NCI-H2227 treated with DMSO at 0.1 percent for 48 hours (cell line): Measurements from ENCODE around the gene PTGIR.

Experiments
- DNase-seq: peaks from one replicate; lab custom pipeline; 2025; lab: John Stamatoyannopoulos, UW

Gene PTGIR

GRCh38 chr19:46615966-46616365 is 8.9 kb downstream of the PTGIR start:
- DNase-seq, result no peak

- peak; percentile 42 for DNase-seq
Observed at GRCh38 chr19:46614114-46614722, 10.7 kb downstream of the PTGIR start.

DNA sequence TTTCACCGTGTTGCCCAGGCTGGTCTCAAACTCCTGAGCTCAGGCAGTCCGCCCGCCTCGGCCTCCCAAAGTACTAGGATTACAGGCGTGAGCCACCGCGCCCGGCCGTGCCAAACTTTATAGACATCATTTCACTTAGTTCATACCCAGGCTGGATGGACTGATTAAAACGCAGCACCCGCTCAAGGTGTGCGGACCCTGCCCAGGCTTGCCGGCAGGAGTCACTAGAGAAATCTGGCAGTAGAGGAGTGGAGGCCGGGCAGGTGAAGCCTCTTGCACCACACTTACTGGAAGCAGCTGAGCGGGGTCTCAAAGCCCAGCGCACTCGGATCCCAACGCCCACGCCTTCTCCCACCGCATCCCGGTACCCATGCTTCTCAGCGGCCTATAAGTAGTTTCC is 11.4 kb downstream of the PTGIR start:
- DNase-seq, result no peak

DNA sequence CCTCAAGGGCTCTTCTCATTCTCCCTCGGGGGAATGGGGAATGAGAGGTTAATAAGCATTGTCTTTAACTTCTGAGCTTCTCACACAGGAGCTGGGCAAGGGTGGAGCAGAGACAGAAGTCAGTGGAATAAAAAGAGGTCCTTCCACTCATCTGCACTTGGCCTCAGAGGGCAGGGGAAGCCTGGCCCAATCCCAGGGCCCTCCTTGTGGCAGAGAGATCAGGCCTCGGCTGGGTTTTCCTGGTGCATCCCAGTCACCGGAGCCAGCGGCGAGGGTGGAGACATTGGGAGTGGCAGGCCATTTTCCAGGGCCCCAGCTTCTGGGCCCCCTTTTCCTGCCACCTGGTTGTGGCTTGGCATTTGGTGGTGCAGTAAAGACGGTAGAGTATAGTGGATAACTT is 13.1 kb downstream of the PTGIR start:
- no peak for DNase-seq

DNA sequence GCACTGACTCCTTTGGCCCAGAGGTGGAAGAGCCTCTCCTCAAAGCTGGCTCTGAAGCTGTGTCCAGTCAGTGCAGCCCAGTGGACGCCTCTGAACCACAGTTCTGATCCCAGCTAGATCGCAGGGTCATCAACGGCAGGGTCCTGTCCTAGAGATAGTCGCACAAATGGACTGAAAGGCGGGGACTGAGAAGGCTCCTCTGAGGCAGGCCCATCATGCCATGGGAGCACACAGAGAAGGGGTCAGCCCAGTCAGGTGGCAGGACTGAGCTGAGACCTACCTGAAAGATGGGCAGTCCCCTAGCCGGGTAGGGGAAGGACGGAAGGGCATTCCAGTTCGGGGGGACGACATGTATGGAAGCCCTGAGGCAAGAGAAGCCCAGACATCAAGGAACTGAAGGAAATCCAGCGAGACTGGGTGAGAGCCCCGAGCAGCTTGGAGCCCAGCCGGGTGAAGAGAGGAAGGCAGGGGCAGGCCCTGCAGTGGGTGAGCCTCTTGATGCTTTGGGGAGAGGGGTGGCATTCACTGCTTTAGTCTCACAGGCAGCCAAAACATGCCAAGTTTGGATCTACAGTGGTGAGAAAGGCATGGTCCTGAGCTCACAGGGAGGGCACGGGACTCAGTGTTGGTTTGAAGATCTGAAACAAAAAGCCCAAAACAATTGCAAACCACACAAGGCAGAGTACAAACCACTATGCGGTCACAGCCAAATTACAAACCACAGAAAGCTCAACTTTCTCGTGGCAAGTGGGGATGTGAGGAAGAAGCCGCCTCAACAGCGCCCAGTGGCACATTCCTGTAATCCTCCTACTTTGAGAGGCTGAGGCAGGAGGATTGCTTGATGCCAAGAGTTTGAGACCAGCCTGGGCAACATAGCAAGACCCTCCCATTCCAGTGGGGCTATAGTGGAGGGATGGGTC is 13.8 kb downstream of the PTGIR start:
- no peak for DNase-seq

- DNase-seq, result no peak
Observed at GRCh38 chr19:46610413-46610775, 14.5 kb downstream of the PTGIR start.

GRCh38 chr19:46609511-46610412 is 15.1 kb downstream of the PTGIR start:
- no peak for DNase-seq

GRCh38 chr19:46608581-46609345 is 16.1 kb downstream of the PTGIR start:
- DNase-seq, result no peak

DNA sequence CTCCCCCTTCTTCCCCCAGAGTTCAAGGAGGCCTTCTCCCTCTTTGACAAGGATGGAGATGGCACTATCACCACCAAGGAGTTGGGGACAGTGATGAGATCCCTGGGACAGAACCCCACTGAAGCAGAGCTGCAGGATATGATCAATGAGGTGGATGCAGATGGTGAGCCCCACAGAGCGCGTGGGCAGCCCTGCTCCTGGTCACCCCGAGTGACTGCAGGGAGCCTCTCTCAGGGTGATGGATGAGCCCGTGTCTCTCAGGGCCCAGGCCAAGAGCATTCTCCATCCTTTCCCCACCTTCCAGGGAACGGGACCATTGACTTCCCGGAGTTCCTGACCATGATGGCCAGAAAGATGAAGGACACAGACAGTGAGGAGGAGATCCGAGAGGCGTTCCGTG is 16.7 kb downstream of the PTGIR start:
- DNase-seq, result no peak

- peak; percentile 25 for DNase-seq
Observed at GRCh38 chr19:46607448-46607841, 17.4 kb downstream of the PTGIR start.

DNA sequence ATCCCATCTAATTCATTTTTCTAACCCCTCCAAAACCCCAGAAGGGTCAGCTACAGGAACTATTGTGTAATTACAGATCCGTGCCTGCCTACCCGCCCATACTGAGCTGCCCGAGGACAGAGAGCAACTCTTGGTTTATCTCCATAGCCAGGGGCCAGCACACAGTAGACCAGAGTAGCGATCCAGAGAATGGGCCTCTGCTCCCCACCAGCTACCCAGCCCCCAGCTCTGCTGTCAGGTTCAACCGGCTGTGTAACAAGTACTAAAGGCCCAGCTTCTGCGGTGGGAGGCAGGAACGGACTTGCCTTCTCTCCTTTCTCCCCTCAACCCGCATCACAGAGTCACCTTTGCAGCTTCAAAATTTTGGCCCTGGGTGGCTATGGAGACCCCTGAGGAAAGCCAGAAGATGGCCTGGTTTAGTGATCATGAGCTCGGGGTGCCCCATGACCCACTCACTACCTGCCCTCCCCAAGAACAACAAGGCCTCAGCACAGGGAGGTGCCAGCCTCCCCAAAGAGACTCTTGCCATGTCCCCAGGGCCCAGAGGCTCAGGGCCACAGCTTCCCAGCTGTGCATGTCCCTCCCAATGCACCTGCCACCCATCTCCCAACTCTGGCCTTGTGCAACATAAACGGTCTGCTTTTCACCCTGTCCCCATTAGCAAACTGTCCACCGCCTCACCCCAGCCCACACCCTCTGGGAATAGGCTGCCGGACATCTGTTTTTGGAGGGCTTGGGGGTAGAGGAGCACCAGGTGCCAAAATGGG is 18.0 kb downstream of the PTGIR start:
- no peak for DNase-seq

- DNase-seq, result no peak
Observed at GRCh38 chr19:46606019-46606418, 18.9 kb downstream of the PTGIR start.

- DNase-seq, result no peak
Observed at GRCh38 chr19:46605356-46605821, 19.5 kb downstream of the PTGIR start.

GRCh38 chr19:46604781-46605355 is 20.0 kb downstream of the PTGIR start:
- no peak for DNase-seq

- DNase-seq, result no peak
Observed at GRCh38 chr19:46603752-46604231, 21.1 kb downstream of the PTGIR start.

DNA sequence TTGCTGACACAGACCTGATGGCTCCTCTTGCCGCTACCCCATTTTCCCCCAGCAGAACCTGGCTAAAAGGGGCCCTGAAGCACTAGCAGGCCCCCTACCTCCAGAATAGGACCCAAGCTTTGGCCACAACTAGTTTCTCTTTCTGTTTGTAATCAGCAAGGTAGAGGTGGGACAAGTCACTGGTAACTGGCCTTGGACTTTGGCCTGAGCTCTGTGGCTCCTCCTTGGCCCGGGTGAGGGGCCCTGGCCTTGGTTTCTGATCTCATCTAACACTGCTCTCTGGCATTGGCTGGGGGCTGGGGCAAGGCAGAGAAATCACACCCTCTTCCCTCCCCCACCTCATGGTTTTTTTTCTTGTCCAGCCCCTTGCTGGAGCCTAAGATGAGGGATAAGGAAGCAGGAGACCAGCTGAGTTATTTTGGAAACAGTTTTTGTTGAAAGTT is 21.7 kb downstream of the PTGIR start:
- no peak for DNase-seq

- DNase-seq, result no peak
Observed at GRCh38 chr19:46602392-46603194, 22.3 kb downstream of the PTGIR start.

DNA sequence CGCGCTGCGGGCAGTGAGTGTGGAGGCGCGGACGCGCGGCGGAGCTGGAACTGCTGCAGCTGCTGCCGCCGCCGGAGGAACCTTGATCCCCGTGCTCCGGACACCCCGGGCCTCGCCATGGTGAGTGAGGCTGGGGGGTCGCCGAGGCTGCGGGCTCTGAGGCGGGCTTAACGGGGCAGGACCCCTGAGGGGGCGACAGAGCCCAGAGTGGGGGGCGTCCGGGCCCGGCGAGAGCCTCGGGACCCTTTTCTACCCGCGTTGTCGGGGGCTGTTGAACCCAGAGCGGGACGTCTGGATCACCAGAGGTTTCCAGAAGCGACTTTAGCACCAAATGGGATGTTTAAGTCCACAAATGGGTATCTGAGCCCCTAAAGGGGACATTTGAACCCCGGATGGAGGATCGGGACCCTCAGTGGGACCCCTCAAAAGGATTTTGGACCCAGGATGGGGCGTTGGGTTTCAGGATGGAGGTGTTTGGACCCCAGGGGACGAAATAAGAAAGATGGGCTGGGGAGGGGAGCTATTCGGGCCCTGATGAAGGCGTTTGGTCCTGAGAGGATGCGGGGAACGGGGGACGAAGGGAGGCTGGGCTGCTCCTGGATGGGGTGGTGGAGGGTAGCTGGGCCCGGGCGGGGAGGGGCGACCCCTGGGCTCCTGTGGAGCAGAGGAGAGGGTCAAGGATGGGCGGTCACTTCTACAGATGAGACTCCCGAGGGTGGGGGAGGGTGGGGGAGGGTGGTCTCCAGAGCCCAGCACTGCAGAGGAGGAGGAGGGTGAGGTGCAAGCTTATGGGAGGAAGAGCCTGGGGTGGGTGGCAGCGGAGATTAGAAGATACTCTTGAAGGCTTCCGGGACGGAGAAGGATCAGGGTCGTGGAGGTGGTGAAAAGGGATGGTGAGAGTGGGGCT is 23.3 kb downstream of the PTGIR start, which contains the start of gene CALM3:
Gene CALM3, plus strand, starts transcription at position 13 of the 907 bp plus-strand sequence. Its CDS starts 105 bp downstream, at position 118.
- no peak for DNase-seq
